ENCODE measurements around the gene DLEU7.

The DLEU7 gene

DNA sequence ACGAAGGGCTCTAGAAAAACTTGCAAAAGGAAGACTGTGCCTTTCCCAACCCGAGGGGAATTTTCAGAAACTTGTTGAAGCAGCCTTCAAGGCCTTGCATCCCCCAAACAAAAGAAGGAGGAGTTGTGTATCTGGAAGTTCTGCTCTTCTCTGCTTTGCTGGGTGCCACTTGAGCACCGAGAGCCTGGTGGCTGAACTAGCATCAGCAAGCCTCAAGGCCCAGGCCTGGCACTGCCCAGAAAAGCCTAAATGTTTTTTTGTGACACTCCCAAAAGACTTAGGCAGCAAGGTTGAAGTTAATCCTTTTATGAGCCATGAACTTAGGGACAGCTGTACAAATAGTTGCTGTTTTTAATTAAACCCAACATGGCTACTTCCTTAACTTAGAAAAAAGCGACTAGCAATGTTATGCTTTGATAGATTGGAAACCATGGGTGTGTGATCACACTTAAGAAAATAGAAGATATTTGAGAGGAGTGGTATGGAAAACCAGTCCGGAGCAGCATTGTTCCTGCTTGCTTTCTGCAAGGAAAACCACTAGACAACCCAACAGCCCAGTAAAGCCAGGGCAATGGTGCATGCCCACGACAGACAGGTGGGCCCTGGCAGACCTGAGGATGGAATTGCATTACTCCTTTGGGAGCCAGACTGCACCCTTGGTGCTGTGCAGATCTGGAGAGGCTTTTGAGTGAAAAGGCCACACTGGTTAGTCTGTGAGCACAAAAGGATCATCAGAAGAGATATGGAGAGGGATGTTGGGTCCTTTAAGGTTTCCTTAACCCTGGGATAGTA, 788 bp upstream of the DLEU7 start:
- DNase-seq (ENCODE audit: low spot score), result no peak
- no peak for TF ChIP-seq CTCF (IDR thresholded peaks at IDR 0.05)
- H3K4me3 ChIP-seq, result no peak overlapping the region
- H3K27ac ChIP-seq, result no peak overlapping the region

DNA sequence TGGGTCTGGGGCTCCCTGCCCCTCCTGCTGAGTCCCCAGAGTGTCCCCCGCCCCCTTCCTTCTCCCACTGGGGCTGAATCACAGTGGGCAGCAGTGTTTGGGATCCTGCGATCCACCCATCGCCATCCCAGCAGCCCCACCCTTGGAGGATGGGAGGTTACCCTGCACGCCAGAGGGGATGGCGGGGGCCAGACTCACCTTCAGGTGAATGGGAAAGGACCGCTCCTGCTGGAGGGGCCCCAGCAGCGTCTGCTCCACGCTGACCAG, 569 bp downstream of the DLEU7 start:
- TF ChIP-seq CTCF (IDR thresholded peaks at IDR 0.05), result no peak
- Histone ChIP-seq H3K27ac (no peak overlapping the region), H3K4me3 (peak overlapping the region; percentile 68)
- DNase-seq (ENCODE audit: low spot score), result no peak

GRCh38 chr13:50842251-50842989, 1.1 kb downstream of the DLEU7 start:
- Histone ChIP-seq H3K27ac (no peak overlapping the region), H3K4me3 (peak overlapping the region; percentile 68)
- no peak for DNase-seq (ENCODE audit: low spot score)
- TF ChIP-seq CTCF (IDR thresholded peaks at IDR 0.05), result no peak

- no peak overlapping the region for H3K27ac ChIP-seq
- TF ChIP-seq CTCF (IDR thresholded peaks at IDR 0.05), result no peak
- DNase-seq (ENCODE audit: low spot score), result no peak
- no peak overlapping the region for H3K4me3 ChIP-seq
Observed at GRCh38 chr13:50841786-50842185, 1.7 kb downstream of the DLEU7 start.

DNA sequence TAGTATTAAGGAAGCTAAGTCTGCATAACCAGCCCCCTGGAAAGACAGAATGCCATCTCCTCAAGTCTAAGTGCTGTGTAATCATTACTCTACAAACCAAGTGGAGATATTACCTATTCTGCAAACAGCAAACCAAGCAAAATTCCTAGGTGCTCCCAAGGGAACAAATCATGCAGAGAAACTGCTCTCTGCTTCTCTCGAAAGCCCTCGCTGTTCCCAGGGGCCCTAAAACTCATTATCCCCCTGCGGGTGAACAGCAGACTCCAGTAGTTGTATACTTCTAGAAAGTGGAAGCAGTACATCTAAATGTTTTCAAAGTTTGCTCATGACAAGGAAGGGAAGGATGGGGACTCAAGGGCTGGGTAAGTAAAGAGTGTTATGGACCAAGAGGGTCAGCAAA, 3.2 kb downstream of the DLEU7 start:
- DNase-seq (ENCODE audit: low spot score), result no peak
- no peak for TF ChIP-seq CTCF (IDR thresholded peaks at IDR 0.05)
- H3K27ac ChIP-seq, result no peak overlapping the region
- no peak overlapping the region for H3K4me3 ChIP-seq

- no peak for DNase-seq (ENCODE audit: low spot score)
- no peak overlapping the region for H3K27ac ChIP-seq
- no peak overlapping the region for H3K4me3 ChIP-seq
- no peak for TF ChIP-seq CTCF (IDR thresholded peaks at IDR 0.05)
Observed at GRCh38 chr13:50839828-50840227, 3.7 kb downstream of the DLEU7 start.

DNA sequence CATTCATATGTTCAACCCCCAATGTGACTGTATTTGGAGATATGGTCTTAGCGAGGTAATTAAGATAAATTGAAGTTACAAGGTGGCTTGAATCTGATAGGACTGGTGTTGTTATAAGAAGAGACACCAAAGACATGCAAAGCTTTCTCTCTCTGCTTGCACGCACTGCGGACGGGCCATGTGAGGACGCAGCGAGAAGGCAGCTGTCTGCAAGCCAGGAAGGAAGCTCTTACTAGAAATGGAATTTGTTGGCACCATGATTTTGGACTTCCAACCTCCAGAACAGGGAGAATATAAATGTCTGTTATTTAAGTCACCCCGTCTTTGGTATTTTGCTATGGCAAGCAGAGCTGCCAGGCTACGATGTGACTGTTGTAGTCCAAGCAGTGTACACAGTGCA, 4.8 kb downstream of the DLEU7 start:
- Histone ChIP-seq H3K27ac (no peak overlapping the region), H3K4me3 (no peak overlapping the region)
- no peak for TF ChIP-seq CTCF (IDR thresholded peaks at IDR 0.05)
- DNase-seq (ENCODE audit: low spot score), result no peak
